Fibroblast of lung (primary cell): Measurements from ENCODE around the gene ISM2.

Source experiments
- CTCF ChIP-seq, 2 donors: IDR thresholded peaks in 1 of 2; conservative IDR thresholded peaks in 1 of 2; 1 replicate in 1 of 2; 2 replicates in 1 of 2; pipeline ENCODE4 v1.5.1; 2011 to 2012; ENCODE audit warnings: low read length in 2 of 2, control low read depth in 1 of 2, inconsistent platforms in 1 of 2, low read depth in 1 of 2, mild to moderate bottlenecking in 1 of 2
- EZH2 ChIP-seq: IDR thresholded peaks from 2 replicates; pipeline ENCODE4 v1.5.1; 2012; ENCODE audit warnings: low read length, control low read depth, mild to moderate bottlenecking; ENCODE audit errors: missing control alignments

- TF ChIP-seq CTCF (conservative IDR thresholded peaks at IDR 0.05 in 1 of 2, IDR thresholded peaks at IDR 0.05 in 1 of 2; ENCODE audit: low read depth in 1 of 2, low read length in 2 of 2) (no peak), EZH2 (no peak)
Observed at GRCh38 chr14:77426396-77426795, 72.2 kb downstream of the ISM2 start.
